Activated T-cell treated with anti-CD3 and anti-CD28 coated beads, Interleukin-2, amount 50 U/mL, for 48 hours (primary cell): ENCODE measurements around the gene SAMD3.
"Not testable (repeated sequence)": the region's sequence is repeated elsewhere in the genome, so short reads cannot be mapped to it uniquely, and the experiment has no call there.

Experiments
- DNase-seq, 2 experiments: peaks; one replicate each; pipeline ENCODE4 v3.0.0-alpha.2; 2020

The SAMD3 gene

DNA sequence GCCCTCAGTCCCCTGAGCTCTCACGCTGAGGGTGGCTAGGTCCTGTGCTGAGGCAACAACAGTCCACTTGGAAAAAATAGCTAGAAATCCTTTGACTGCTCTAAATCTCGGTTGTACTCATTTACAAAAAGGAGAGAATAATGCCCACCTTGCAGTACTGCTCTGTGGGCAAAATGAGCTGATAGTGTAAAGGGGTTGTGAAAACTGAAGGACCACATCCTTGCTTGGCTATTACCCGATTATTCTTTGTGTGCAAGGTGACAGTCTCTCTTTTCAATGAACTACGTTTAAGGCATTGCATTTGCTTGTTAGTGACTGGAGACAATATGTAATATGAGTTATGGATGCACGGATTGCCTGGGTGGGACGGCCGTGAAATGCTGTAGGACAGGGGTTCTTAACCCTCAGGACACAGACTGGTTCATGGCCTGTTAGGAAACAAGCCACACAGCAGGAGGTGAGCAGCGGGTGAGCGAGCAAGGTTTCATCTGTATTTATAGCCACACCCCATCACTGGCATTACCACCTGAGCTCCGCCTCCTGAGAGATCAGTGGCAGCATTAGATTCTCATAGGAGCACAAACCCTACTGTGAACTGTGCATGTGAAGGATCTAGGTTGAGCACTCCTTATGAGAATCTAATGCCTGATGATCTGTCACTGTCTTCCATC is 14.6 kb downstream of the SAMD3 start:
- no peak for DNase-seq

DNA sequence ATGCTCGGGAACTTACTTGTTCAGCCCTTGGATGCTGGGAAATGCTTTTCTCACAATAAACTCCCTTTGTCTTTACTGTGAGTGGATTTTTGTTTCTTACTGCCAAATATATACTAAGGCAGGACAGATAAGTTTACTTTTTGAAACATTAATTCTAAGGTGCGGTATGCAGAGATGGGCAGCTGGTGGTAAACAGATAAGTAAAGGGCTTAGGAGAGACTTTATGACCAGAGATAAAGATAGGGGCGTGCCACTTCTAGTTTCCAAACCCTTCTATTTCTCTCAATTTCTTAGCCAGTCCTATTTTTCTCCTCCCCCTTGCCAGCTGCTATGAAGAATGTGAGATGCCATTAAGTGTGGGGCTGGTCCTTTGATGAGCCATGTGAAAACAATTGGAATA is 16.3 kb downstream of the SAMD3 start:
- DNase-seq, result no peak

DNA sequence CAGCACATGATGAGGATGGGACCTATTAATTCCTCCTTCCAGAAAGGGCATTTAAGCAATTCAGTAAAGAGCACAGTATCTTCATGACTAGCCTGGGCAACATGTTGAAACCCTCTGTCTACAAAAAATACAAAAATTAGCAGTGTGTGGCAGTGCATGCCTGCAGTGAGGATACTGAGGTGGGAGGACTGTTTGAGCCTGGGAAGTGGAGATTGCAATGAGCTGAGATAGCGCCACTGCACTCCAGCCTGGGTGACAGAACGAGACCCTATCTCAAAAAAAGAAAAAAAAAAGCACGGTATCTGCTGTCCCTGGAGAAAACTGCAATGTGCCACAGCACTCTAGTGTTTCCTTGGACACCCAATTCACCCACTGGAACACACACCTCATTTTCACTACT is 18.4 kb downstream of the SAMD3 start:
- no peak for DNase-seq

DNA sequence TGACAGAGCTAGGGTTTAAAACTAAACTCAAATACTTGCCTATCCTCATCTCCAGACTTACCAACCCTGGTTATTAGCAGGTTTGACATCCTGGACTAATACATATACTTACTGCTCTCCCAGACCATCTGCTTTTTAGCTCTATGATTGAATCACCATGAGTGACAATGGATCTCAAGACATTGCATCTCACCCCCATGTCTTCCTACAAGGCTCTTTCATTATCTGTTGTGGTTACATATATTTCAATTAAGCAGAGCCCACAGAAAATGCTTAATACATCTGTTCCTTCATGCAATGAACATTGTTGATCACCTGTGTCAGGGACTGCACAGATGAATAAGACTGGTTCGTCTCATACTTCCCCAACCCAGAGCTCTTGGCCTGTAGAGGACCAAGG is 19.4 kb downstream of the SAMD3 start:
- DNase-seq, result no peak

DNA sequence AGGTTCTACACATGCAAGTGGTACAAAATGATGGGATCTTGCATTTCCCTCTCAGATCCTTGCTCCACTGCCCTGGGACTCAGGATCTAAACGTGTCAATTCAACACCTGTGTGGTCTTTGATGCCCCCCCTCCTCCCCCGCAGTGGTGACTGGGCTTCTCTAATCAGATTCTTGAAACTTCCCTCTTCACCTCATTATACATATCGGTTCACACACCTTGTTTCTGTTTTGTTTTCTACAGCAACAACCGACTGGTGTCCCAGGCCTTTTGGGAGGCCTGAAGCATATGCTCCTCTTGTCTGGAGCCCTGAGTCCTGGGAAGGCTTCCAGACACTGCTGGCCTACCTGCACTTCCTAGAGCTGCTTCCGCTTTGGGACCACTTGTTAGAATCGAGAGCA is 20.0 kb downstream of the SAMD3 start:
- no peak for DNase-seq

DNA sequence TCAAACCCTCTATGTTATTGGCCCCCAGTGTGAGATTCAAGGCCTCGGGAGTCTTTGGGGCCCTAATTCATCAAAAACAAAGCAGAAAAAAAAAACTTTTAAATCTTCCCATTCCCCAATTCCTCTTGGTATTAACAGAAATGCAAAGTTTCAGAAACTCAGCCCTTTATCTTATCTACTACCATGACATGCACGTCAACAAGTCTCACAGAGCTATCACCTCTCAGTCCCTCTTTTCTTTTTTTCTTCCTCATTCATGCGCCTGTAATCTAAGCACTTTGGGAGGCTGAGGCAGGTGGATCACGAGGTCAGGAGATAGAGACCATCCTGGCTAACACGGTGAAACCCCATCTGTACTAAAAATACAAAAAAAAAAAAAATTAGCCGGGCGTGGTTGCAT is 22.7 kb downstream of the SAMD3 start:
- DNase-seq, result no peak

DNA sequence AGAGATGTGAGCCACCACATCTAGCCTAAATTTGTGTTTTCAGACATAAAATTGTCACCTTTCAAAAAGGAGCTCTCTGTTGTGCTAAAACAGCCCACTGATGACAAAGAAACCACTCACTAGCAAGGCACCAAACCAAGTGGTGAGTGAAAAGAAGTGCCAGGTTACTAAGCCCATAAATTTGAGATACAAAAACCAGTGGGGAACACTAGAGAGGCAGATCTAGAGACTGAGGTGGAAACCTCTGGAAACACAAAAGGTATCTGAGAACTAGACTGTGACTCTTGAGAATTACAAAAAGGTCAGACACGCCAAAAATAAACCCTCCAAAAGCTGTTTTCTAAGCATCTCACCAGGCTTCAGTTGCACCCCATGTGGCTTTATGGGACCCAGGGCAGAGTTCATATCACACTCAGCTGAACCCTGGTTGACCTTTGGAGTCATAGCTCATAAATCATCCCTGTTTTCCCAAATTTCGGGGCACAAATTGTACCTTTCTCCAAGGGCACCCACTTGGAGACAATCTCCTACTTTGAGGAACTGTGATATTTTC is 24.2 kb downstream of the SAMD3 start:
- DNase-seq, result no peak

DNA sequence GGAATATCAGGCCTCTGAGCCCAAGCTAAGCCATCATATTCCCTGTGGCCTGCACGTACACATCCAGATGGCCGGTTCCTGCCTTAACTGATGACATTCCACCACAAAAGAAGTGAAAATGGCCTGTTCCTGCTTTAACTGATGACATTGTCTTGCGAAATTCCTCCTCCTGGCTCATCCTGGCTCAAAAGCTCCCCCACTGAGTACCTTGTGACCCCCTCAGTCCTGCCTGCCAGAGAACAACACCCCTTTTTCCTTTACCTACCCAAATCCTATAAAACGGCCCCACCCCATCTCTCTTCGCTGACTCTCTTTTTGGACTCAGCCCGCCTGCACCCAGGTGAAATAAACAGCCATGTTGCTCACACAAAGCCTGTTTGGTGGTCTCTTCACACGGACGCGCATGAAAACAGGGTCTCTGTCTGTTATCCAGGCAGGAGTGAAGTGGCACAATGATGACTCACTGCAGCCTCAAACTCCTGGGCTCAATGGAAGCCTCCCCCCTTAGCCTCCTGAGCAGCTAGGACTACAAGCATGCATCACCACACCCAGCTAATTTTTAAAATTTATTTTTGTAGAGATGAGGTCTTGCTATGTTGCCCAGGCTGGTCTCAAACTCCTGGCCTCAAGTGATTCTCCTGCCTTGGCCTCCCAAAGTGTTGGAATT is 24.8 kb downstream of the SAMD3 start:
- not testable (repeated sequence) for DNase-seq

DNA sequence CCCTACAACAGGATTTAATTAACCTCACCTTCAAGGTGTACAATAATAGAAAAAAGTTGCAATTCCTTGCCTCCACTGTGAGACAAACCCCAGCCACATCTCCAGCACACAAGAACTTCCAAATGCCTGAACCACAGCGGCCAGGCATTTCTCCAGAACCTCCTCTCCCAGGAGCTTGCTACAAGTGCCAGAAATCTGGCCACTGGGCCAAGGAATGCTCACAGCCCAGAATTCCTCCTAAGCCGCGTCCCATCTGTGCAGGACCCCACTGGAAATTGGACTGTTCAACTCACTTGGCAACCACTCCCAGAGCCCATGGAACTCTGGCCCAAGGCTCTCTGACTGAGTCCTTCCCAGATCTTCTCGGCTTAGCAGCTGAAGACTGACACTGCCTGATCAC is 28.3 kb downstream of the SAMD3 start:
- not testable (repeated sequence) for DNase-seq

DNA sequence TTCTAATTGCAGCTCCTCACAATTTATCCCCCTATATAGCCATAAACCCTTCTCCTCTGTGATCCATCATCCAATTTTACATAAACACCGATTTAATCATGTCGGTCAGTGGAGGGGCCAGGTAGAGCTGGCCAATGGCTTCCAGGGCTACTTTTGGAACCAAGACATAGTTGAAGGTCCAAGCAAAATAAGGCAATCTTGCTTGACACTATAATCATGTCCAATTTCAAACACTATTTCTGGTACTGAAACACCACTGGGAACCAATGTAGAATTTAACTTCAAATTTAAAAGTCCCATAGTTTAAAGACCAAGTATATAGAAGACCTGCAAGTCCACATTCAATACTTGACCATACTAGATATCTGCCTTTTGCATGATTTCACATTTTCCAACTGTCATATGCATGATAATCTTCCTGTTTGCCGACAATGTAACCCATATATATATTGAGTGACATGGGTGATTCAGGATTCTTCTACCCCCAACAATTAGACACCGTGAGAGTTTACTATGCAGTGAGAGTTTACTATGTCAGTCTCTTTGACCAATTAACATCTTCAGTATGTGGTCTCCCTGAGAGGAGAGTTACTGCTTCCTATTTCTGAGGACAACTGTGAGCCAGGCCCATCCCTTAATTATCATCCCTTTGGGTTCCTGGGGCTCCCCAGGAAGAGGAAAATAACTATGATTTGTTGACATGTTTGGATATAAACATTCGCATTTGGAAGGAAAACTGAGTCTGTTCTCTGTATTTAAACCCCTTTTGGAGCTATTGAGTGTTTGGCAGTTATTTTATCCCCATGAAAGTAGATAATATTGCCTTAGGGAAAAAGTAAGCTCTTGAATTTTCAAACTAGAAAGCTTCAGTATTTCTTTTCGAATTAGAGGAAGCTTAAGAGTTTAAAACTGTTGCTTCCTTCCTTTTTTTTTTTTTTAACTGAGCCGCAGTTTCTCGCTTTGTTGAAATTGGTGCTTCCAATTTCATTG is 31.8 kb downstream of the SAMD3 start:
- DNase-seq, result no peak

DNA sequence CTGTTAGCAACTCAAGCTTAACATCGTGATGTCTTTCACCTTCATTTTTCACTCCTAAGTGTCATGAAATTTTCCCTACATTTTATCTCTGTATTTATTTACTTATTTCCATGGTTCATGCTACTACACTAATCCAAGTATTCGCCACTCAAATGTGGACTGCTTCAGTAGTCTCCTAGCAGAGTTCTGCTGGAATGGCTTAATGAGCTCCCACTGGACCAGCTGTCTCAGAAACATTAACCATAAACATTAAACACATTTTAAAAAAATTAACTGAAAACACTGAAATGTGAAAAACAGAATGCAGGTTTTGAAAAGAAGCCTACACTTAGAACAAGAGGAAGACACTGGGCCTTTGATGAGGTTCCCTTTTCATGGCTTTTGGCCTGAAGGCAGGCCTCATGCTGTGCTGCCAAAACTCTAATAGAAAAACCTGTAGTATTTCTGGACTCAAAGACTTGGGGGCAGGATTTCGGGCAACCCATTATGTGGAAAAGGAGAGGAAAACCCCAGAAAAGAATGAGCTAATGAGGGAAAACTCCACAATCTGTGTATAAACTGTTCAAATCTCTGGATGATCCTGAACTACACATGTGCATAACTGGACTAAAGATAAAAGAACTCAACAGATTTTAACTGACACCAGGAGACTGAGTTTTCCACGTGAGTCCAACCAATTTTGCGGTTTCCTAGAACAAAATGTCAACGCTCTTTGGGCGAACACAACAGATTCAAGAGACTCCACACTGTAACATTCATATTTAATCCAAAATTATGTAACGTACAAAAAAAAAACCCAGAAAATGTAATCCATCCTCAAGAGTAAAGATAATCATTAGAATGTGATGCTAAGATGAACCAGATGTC is 33.0 kb downstream of the SAMD3 start:
- no peak for DNase-seq

DNA sequence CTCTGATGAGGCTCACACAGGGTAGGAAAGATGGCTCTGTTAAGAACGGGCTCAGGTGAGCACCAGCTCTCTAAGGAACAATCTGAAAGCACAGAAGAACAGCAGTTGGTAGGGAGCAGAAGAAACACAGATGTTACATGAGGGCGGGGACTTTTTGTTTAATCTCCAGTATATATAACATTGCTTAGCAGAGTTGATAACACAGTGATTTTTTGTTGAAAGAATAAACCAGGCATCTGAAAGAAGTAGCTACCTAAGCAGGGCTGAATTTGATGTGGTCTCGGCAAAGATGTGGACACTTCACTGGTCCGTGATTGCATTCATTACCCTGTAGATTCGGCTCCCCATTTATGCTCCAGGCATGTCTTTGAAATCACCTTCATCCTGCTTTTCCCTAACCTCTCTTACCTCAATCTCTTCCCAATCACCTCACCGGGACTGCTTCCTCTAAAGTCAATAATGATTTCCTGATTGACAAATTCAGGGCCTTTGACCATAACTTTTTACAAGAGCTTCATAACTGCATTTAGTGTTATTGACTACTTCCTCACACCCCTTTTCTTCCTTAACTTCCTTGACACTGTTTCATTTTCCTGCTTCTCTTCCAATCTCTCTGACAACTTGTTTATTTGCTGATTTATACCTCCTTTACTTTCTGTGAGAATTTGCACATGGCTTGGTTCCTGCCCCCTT is 34.4 kb downstream of the SAMD3 start:
- DNase-seq, result no peak

DNA sequence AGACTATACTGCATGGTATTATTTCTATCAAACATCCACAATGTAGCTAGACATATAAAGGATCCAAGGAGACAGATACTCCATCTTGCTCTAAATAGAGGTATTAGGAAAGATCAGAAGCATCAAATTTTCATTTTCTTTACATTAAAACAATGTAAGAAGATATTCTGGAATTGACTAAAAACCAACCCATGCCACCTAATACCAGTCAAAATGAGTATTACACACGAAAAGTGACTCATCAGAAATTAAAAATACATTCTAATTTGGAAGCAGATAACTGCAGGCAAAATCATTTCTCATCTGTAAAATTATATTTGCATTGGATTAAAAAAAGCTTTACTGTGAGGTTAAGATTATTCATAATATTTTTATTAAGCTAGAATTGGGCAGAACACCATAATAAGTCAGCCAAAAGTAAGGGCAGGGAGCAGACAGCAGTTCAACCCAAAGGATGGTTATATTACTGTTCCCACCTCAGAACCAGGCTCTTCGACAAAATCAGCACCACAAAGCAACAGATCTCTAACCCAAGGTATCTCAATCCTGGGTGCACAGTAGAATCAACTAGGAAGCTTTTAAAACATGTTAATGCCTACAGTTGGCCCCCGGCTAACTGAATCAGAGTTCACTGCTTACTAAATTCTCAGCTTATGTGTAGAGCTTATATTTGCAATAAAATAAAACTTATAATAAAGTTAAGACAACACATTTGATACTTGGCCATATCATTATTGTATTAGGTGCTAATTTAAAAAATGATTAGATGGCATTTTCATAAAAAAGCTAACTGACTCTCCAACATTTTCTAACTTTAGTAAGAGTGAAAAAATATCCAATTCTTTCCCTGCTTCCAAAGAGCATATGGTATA is 35.2 kb downstream of the SAMD3 start:
- no peak for DNase-seq

DNA sequence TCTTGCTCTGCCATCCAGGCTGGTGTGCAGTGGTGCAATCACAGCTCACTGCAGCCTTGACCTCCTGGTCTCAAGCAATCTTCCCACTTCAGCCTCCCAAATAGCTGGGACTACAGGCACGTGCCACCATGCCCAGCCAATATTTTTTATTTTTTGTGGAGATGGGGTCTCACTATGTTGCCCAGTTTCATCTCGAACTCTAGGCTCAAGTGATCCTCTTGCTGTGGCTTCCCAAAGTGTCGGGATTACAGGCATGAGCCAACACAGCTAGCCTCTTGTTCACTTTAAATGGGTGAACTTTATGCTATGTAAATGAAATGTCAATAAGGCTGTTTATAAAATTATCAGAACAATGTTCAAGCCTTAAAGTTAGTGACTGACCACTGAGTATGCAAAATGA is 37.1 kb downstream of the SAMD3 start:
- DNase-seq, result no peak

DNA sequence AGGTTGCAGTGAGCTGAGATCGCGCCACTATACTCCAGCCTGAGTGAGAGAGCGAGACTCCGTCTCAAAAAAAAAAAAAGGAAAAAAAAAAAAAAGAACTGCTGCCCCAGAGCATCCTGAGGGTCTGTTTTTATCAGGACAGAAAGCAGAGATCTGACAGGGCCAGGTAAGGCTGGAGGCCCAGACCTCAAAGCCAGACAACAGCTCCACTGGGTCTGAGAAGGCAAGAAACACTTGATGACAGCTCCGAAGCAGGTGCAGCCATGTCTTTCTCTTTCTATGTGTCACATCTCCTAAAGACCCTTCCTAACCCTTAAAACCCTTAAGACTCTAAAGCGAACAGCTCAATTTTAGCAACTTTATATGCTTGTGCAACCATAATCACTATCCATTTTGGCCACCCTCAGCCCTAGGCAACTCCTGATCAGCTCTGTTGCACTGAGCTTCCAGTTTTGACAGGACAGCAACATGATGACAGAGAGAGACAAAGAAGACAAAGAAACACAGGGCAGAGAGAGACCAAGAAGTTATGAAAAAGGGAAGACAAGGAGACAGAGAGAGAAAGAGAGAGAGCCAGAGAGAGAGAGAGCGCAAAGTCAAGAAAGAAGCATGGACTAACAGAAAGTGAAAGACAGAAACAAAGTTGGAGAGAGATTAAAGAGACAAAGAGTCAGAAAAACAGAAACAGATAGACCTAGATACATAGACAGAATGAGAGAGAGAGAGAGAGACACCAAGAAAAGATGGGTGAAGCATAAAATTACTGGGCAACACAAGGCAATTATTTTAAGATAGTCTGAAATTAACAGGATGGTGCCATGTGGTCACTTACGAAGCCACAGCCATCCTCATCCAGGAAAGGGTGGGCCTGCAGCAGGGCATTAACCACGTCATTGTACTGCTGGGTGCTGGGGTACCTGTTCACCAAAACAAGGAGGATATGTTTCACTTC is 39.2 kb downstream of the SAMD3 start:
- DNase-seq, result peak in 1 of 2 experiments; percentile 31

DNA sequence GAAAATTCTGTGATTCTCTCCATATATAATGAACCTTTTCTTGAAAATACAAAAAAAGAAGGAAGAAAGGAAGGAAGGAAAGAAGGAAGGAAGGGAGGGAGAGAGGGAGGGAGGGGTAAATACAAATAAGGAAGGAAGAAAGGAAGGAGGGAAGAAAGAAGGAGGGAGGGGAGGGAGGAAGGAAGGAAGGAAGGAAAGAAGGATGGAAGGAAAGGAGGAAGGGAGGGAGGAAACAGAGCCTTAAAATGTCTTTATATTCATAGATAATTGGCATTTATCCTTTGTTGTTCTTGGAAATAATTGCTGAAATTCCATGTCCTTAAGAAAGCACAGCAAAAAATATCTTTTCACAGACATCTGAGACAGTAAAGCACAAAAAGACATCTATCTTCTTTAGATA is 40.3 kb downstream of the SAMD3 start:
- DNase-seq, result no peak

DNA sequence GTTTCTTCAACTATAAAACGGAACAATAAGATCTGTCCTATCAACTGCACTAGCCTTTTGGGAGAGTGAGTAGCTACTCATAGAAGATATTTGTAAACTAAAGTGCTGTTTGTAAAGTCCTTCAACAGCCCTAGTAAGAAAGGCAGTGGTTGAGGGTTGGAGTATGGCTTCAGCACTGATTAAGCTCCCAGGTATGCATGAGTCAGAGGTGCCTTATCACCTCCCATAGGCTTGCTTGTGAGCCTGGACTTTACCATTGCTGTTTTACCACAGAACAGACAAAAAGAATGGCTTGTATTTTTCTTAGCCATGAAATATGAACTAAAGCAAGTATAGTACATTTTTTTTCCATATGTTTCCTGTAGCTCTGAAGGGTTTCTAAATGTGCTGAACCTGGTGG is 44.1 kb downstream of the SAMD3 start:
- DNase-seq, result no peak

DNA sequence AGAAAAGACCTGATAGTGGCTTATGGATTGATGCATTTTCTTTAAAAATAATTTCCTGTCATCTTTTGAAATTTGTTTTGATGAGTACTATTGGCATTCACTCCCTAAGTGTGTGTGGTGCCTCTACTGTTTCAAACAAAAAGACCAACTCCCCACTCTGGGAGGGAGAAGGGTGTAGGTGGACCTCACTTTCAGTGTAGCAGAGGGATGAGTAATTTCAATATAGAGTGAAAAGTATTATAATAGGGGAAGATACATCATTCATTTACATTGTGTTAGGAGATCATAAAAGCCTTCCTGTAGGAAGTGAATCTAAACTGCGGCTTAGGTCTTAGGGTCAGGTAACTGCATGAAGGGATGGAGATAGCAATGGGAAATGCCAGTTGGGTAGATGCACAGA is 46.4 kb downstream of the SAMD3 start:
- no peak for DNase-seq

DNA sequence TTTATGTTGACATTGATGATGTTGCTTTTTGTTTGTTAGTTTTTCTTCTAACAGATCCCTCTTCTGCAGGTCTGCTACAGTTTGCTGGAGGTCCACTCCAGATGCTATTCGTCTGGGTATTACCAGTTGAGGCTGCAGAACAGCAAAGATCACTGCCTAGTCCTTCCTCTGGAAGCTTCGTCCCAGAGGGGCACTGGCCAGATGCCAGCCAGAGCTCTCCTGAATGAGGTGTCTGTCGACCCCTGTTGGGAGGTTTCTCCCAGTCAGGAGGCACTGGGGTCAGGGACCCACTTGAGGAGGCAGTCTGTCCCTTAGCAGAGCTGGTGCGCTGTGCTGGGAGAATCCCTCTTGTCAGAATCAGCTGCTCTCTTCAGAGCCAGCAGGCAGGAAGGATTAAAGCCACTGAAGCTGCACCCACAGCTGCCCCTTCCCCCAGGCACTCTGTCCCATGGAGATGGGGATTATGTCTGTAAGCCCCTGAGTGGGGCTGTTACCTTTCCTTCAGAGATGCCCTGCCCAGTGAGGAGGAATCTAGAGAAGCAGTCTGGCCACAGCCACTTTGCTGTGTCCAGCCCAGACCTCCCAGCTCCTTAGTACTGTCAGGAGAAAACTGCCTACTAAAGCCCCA is 49.3 kb downstream of the SAMD3 start:
- not testable (repeated sequence) for DNase-seq
